Measurements from ENCODE around the gene TOPAZ1. TPM values are rescaled to one million over a fixed set of nuclear protein-coding genes. Genes with fewer than 3 reads are reported as not detected.

Gene TOPAZ1
- total RNA-seq = under 0.01 TPM

DNA sequence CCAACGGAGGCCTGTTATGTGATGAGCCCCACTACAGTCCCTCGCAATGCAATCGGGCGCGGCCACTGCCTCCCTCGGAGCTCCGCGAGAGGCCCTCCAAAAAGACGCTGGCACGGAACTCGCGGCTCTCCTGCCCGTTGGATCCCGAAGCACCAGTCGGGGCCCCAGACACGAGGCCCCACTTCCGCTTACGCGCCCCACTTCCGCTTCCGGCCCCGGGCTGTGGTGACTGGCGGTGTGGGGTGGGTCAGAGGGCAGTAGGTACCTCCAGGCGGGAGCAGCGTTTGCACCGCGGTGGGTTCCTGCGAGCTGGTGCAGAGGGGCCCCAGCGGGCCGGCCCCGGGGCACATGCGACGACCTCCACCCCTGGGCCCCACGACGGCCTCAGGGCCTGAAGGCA, at the start of gene TOPAZ1:
Gene TOPAZ1, plus strand, starts transcription at position 181 of the 400 bp plus-strand sequence. Its CDS starts 168 bp downstream, at position 349.

DNA sequence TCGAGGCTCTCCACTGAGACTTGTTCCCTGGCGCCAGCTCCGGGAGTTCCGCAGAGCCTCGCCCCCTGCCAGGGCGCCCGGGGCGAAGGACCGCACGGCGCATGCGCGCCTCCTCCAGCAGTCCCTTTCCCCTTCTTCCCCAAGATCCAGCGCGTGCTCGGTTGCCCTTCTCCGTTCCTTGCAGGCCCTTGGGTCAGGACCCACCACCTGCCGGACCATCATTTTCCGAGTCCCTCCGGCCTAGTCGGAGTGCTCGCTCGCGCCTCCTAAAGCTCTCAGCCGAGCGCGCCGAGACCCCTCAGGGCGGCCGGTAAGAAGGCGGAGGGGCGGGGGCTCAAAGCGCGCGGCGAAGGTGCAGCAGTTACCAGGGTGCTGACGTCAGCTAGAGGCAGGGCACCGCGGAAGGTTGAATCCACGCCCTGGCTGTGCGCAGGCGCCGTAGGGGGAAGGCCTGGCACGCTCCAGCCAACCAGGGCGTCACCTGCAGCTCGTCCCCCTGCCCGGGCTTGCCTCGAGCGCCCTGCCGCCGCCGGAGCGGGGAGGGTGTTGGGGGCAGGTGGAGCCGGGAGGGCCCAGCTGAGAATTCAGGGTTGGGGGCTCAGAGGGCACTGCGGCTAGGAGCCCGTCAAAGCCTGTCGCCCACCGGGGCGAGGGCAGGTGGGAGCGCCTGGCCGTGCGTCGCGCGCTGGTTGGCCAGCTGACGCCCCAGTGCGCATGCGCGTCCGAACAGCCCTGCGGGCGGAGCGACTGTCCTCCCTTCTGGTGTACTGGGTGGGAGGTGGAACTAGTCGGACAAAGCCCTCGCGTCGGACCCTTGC, 96.5 kb downstream of the TOPAZ1 start, which contains the start of gene TCAIM:
Gene TCAIM, plus strand, starts transcription at position 757 of the 818 bp plus-strand sequence. CDS start 16,017 bp downstream, outside the sequence.

Other genes starting within 250 kb of the TOPAZ1 start
- gene TCAIM, start 96.9 kb downstream of the TOPAZ1 start, total RNA-seq = 67.8 TPM
- gene ZNF445, start 235.8 kb downstream of the TOPAZ1 start, total RNA-seq = 38.1 TPM

Data from diencephalon (tissue), 1 donor.